GM23338 (cell line): ENCODE data around the gene POTEG.
"Not testable (repeated sequence)": the region's sequence is repeated elsewhere in the genome, so short reads cannot be mapped to it uniquely, and the experiment has no call there.

Experiments used
- EZH2 ChIP-seq: fragments of 200-600 bp; sonication (generic); IDR thresholded peaks from one replicate; pipeline ENCODE4 v1.8.0; 2017; ENCODE audit warnings: antibody characterized with exemption, mild to moderate bottlenecking, low read depth; ENCODE audit not compliant: unreplicated experiment
- POLR2AphosphoS5 ChIP-seq: IDR thresholded peaks from 2 replicates; pipeline ENCODE4 v1.6.1; 2016; ENCODE audit warnings: antibody characterized with exemption, low read depth

GRCh38 chr14:19439219-19439618 is 5.1 kb upstream of the POTEG start:
- not testable (repeated sequence) for TF ChIP-seq POLR2AphosphoS5, EZH2
